Activated naive CD4-positive, alpha-beta T cell treated with anti-CD3 and anti-CD28 coated beads, Interleukin-2, amount 10 ng/mL, durations not matched to agents 7 days and 5 days (primary cell): ENCODE data around the gene ADGRA3.

Experiments used
- CTCF ChIA-PET: fragments of 350-600 bp; sonication (Branson Sonifier 250); formaldehyde crosslinking; loops from one replicate; lab custom pipeline; 2021; ENCODE audit warnings: antibody characterized with exemption; lab: Charles Lee
- DNase-seq: peaks from one replicate; pipeline ENCODE4 v3.0.0-alpha.2; 2020
- H3K27ac Mint-ChIP-seq: one replicate; pipeline ENCODE4 v1.8.0; 2021; ENCODE audit warnings: mild to moderate bottlenecking, moderate library complexity, mixed read lengths
- H3K27me3 Mint-ChIP-seq: one replicate; pipeline ENCODE4 v1.8.0; 2021; ENCODE audit warnings: mild to moderate bottlenecking, mixed read lengths
- H3K36me3 Mint-ChIP-seq: one replicate; pipeline ENCODE4 v1.8.0; 2021; ENCODE audit warnings: mixed read lengths
- H3K4me1 Mint-ChIP-seq: one replicate; pipeline ENCODE4 v1.8.0; 2021; ENCODE audit warnings: mixed read lengths
- H3K4me3 Mint-ChIP-seq: one replicate; pipeline ENCODE4 v1.8.0; 2021; ENCODE audit warnings: mild to moderate bottlenecking, moderate library complexity, mixed read lengths
- H3K9me3 Mint-ChIP-seq: one replicate; pipeline ENCODE4 v1.8.0; 2021; ENCODE audit warnings: mixed read lengths

Gene ADGRA3

DNA sequence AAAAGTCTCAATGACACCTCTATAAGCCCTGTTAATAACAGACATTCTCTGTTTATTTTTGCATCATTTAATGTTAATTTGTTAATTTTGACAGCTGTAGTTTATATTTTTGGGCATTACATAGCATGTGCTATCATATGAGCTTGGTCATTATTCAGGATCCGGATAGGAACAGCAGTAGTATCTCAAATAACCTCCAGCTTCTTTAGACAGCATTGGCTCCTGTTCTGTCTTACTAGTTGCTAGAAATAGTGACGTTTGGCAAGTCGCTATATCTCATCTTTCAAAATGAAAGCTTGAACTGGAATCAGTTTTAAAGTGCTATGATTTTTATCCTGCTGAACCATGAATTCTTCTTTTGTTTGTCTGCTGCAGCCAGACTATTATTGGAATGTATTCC lies 9.0 kb upstream of the ADGRA3 start:
- Mint-ChIP-seq H3K4me3 (no peak overlapping the region), H3K36me3 (no peaks in the 10 kb centered on the region), H3K9me3 (no peaks in the 10 kb centered on the region), H3K27ac (no peak overlapping the region), H3K27me3 (no peaks in the 10 kb centered on the region), H3K4me1 (no peaks in the 10 kb centered on the region)
- no peak for DNase-seq
- CTCF ChIA-PET: no interaction called here

DNA sequence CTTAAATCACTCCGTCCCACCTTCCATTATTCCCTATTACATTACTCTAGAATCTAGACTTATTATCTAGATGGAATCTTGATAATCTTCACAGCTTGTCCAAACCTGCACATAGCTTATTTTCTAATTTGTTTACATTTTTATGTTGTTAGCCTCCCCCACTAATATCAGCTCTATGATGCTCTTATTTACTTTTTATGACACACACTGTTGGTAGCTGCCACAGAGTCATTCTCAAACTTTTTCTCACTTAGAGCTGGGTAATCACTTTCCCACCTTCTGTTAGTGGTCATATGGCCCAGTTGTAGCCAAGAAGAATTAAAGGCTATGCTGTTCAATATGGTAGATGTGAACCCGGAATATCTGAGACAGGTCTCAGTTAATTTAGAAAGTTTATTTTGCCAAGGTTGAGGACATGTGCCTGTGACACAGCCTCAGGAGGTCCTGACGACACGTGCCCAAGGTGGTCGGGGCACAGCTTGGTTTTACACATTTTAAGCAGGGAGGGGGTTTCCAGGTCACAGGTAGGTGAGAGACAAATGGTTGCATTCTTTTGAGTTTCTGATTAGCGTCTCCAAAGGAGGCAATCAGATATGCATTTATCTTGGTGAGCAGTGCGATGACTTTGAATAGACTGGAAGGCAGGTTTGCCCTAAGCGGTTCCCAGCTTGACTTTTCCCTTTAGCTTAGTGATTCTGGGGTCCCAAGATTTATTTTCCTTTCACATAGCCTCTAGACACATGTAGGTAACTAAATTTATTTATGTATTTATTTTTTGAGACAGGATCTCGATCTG lies 7.0 kb upstream of the ADGRA3 start:
- no peaks in the 10 kb centered on the region for H3K36me3 Mint-ChIP-seq
- no peak overlapping the region for H3K4me3 Mint-ChIP-seq
- no peak for DNase-seq
- CTCF ChIA-PET: no interaction called here
- H3K4me1 Mint-ChIP-seq: no peaks in the 10 kb centered on the region
- H3K27me3 Mint-ChIP-seq: no peaks in the 10 kb centered on the region
- no peak overlapping the region for H3K27ac Mint-ChIP-seq
- no peaks in the 10 kb centered on the region for H3K9me3 Mint-ChIP-seq

DNA sequence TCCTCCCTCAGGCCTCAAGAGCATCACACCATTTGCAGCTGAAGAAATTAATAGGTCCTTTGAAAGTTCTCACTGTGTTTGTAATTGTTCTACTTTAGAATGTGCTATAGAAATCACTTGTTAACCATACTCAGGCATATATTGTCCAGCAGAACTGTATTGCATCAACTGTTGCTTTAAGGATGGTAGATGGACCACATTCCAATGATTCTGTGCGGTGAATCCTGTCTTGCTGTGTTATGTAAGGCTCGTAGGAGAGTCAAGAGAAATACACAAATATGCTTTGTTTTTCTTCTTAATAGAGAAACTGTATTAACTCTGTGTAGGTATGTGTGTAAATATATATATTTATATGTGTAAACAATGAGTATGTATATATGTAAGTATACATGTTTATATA lies 6.3 kb upstream of the ADGRA3 start:
- no peak overlapping the region for H3K4me3 Mint-ChIP-seq
- H3K27me3 Mint-ChIP-seq: peaks cover under 1% of the 10 kb centered on the region
- CTCF ChIA-PET: no interaction called here
- H3K9me3 Mint-ChIP-seq: no peaks in the 10 kb centered on the region
- H3K4me1 Mint-ChIP-seq: no peaks in the 10 kb centered on the region
- H3K27ac Mint-ChIP-seq: no peak overlapping the region
- DNase-seq: no peak
- H3K36me3 Mint-ChIP-seq: no peaks in the 10 kb centered on the region

DNA sequence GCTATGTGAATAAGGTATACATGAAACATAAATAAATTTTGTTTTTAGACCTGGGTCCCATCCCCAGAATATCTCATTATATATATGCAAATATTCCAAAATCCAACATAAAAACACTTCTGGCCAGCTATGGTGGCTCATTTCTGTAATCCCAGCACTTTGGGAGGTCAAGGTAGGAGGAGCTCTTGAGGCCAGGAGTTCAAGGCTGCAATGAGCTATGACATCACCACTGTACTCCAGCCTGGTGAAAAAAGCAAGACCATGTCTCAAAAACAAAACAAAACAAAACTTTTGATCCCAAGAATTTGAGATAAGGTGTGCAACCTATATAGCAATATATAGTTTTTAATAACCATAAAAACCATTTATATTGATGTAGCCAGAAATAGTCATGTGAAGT lies 5.4 kb upstream of the ADGRA3 start:
- H3K9me3 Mint-ChIP-seq: no peaks in the 10 kb centered on the region
- no peak overlapping the region for H3K4me3 Mint-ChIP-seq
- no peaks in the 10 kb centered on the region for H3K36me3 Mint-ChIP-seq
- H3K27me3 Mint-ChIP-seq: peaks cover 8% of the 10 kb centered on the region
- DNase-seq: no peak
- CTCF ChIA-PET: no interaction called here
- no peak overlapping the region for H3K27ac Mint-ChIP-seq
- peaks cover 2% of the 10 kb centered on the region for H3K4me1 Mint-ChIP-seq

DNA sequence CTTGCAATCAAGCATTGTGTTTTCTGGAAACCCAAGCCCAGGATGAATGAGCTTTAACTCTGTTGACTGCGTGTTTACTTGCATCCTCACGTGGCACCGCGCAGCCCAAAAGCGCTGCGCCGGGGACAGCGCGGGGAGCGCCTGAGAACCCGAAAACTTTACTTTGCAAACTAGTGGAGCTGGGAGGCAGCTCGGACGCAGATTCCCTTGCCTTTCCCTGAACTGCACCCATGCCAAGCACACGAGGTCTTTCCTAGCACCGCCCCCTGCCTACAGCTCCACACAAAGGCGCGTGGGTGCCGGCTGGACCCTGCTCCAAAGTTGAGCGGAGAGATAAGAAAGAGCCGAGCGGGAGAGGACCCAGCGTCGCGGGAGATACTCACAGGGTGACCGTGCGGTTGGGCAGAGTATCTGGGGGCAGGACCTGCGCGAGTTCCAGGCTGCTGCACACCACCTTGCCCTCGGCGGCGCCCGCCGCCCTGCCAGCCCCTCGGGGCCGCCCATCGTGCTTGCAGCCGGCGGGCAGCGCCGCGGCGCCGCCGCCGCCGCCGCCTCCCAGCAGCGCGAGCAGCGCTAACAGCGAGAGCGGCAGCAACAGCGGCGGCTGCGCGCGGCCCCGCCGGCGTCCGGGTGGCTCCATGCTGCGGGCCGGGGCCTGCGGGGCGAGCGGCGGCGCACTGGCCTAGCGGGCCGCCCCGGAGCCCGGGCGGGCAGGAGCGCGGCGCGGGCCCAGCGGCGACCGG lies 550 bp downstream of the ADGRA3 start:
- H3K9me3 Mint-ChIP-seq: no peaks in the 10 kb centered on the region
- peaks cover 16% of the 10 kb centered on the region for H3K4me1 Mint-ChIP-seq
- DNase-seq: peak; percentile 44
- peaks cover 15% of the 10 kb centered on the region for H3K27me3 Mint-ChIP-seq
- peak overlapping the region; percentile 34 for H3K27ac Mint-ChIP-seq
- H3K4me3 Mint-ChIP-seq: peak overlapping the region; percentile 96
- CTCF ChIA-PET: interaction anchor here (0.5 to 0.8 kb wide), 2 partner anchors 9 to 38 kb away, joined by 3 read pairs; no protein-coding TSS in a partner anchor
- H3K36me3 Mint-ChIP-seq: peaks cover 2% of the 10 kb centered on the region

DNA sequence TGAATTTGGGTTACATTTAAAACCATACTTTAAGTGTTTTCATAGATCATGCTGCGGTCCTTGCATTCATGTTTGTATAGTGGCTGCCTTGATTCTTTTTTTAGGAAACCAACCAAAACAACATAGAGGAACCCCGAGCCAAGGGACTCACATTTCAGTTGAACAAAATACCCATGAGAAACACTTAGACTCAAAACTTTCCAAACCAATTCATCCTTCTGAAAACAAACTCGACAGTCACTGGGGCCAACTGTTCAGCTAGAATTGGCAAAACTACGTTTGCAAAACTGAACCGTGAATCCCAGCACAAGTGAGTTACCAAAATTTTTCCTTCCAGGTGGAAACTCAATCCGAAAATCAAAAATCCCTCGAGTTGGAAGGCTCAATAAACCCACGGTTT lies 1.4 kb downstream of the ADGRA3 start:
- H3K9me3 Mint-ChIP-seq: no peaks in the 10 kb centered on the region
- CTCF ChIA-PET: interaction anchor here (0.8 kb wide), 1 partner anchor 8 kb away, joined by 3 read pairs; no protein-coding TSS in a partner anchor
- H3K27me3 Mint-ChIP-seq: peaks cover 15% of the 10 kb centered on the region
- H3K4me1 Mint-ChIP-seq: peaks cover 16% of the 10 kb centered on the region
- no peak for DNase-seq
- H3K27ac Mint-ChIP-seq: no peak overlapping the region
- H3K4me3 Mint-ChIP-seq: peak overlapping the region; percentile 96
- peaks cover 2% of the 10 kb centered on the region for H3K36me3 Mint-ChIP-seq

DNA sequence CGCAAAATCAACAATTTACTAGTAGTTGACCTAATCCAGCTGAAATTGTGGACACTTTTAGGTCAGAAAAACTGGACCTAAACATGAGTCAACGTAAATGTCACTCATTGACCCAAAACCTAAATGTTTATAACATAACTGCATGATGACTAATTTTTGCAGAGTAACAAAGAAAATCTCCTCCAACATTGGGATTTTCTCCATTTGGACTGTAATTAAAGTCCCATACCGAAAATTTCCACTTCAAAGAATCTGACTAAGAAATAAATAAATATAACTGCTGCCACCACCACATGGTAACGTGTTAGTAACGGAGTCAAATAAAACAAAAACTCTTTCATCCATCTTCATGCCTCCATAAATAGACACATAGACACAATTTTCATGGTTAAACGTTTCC lies 1.9 kb downstream of the ADGRA3 start:
- Mint-ChIP-seq H3K27me3 (peaks cover 15% of the 10 kb centered on the region), H3K4me3 (no peak overlapping the region), H3K36me3 (peaks cover 2% of the 10 kb centered on the region), H3K4me1 (peaks cover 16% of the 10 kb centered on the region), H3K9me3 (no peaks in the 10 kb centered on the region), H3K27ac (no peak overlapping the region)
- no peak for DNase-seq
- CTCF ChIA-PET: no interaction called here

DNA sequence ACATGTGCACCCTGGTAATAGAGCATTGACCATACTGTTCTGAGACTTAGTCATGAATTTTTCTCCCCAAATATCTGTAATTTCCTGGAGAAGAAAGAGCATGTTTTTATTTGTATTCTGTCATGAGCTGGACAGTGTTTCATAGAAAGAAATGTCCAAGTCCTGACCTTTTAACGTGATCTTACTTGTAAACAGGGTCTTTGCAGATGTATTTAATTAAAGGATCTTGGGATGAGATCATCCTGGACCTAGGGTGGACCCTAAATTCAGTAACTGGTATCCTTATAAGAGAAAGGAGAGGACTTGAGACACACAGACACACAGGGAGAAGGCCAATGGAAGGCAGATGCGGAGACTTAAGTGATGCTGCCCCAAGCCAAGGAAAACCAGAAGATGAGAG lies 3.6 kb downstream of the ADGRA3 start:
- Mint-ChIP-seq H3K27ac (no peak overlapping the region), H3K36me3 (peaks cover 2% of the 10 kb centered on the region), H3K27me3 (peaks cover 15% of the 10 kb centered on the region), H3K4me1 (peaks cover 16% of the 10 kb centered on the region), H3K4me3 (no peak overlapping the region), H3K9me3 (no peaks in the 10 kb centered on the region)
- CTCF ChIA-PET: no interaction called here
- DNase-seq: no peak

DNA sequence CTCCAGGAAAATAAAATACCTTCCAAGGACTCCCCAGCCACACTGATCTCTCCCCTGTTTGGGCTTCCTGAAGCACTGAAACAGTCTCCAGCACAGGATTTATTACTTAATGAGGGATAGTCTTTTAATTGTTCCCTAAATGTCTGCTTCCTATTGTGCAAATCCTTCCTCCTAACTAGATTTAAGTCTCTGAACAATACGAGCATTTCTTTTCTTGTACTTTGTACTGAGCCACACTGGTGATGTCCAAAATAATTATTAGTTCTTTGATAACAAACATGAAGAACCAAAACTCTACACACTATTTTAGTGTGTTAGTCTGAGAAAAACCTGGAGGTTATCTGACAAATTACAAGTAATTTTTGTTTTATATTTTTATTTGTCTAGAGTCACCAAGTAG lies 5.1 kb downstream of the ADGRA3 start:
- peaks cover 17% of the 10 kb centered on the region for H3K4me1 Mint-ChIP-seq
- peaks cover 4% of the 10 kb centered on the region for H3K27me3 Mint-ChIP-seq
- H3K27ac Mint-ChIP-seq: no peak overlapping the region
- peaks cover 2% of the 10 kb centered on the region for H3K36me3 Mint-ChIP-seq
- no peak for DNase-seq
- CTCF ChIA-PET: no interaction called here
- H3K9me3 Mint-ChIP-seq: no peaks in the 10 kb centered on the region
- H3K4me3 Mint-ChIP-seq: no peak overlapping the region

DNA sequence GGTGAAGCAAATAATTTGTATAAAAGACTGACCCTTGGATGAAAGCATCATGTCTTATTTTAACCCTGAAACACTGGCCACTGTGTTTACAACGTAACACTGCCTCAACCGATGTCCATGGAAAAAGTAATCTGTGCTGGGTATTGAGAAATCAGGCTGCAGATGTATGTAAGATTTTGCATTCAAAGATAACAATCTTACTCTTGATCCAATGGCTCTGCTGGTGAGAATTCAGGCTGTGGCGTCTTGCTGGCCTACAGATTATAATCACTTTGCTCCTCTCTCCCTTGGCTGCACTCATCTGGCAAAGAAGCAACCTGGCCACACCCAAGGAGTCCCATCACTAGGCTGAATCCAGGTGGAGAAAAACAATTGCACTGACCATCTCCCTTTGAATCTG lies 7.5 kb downstream of the ADGRA3 start:
- DNase-seq: no peak
- CTCF ChIA-PET: no interaction called here
- Mint-ChIP-seq H3K27me3 (no peaks in the 10 kb centered on the region), H3K27ac (no peak overlapping the region), H3K9me3 (no peaks in the 10 kb centered on the region), H3K4me3 (no peak overlapping the region), H3K36me3 (no peaks in the 10 kb centered on the region), H3K4me1 (peaks cover 5% of the 10 kb centered on the region)

DNA sequence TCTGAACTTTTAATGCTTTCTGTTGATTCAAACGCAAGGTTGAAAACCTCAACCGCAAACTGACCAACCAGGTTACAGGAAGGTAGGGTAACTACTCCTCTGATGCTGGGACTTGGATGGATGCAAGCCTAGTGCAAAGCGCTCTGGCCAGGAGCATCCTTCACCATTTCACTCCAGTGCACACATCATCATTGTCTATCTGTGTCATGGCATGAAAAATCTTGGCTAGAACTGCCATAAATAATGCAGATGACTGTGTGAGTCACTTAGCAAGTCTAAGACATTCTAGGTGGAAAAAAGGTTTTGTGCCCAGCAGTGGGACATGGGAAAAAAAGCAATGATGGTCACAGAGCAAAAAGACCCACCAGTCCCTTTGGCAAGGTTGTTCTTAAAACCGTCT lies 10.9 kb downstream of the ADGRA3 start:
- no peaks in the 10 kb centered on the region for H3K9me3 Mint-ChIP-seq
- H3K4me3 Mint-ChIP-seq: no peak overlapping the region
- CTCF ChIA-PET: interaction anchor here (0.9 kb wide), 1 partner anchor 41 kb away, joined by 3 read pairs; no protein-coding TSS in a partner anchor
- H3K27ac Mint-ChIP-seq: no peak overlapping the region
- no peak for DNase-seq
- H3K4me1 Mint-ChIP-seq: peaks cover 5% of the 10 kb centered on the region
- H3K36me3 Mint-ChIP-seq: peaks cover 2% of the 10 kb centered on the region
- H3K27me3 Mint-ChIP-seq: no peaks in the 10 kb centered on the region

DNA sequence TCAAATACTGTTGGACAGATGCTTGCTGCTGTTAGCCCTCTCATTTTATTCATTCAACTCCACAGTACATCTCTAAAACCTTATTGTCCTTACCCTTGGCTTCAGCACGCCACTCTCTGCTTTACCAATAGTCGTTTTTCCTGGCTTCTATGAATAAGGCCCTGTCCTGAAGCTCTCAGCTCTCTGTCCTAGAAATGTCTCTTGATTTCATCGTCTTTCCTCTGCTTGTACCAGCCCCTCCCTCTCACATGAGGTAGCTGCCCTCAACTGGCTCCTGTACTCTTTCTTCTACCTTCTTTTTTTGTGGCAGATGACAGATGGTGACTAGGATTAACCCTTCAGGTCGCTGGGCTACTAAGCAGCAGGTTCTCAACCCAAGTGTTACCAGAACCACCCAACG lies 11.4 kb downstream of the ADGRA3 start:
- CTCF ChIA-PET: no interaction called here
- no peaks in the 10 kb centered on the region for H3K27me3 Mint-ChIP-seq
- no peaks in the 10 kb centered on the region for H3K9me3 Mint-ChIP-seq
- peaks cover 2% of the 10 kb centered on the region for H3K36me3 Mint-ChIP-seq
- peaks cover 5% of the 10 kb centered on the region for H3K4me1 Mint-ChIP-seq
- H3K27ac Mint-ChIP-seq: no peak overlapping the region
- no peak overlapping the region for H3K4me3 Mint-ChIP-seq
- no peak for DNase-seq

DNA sequence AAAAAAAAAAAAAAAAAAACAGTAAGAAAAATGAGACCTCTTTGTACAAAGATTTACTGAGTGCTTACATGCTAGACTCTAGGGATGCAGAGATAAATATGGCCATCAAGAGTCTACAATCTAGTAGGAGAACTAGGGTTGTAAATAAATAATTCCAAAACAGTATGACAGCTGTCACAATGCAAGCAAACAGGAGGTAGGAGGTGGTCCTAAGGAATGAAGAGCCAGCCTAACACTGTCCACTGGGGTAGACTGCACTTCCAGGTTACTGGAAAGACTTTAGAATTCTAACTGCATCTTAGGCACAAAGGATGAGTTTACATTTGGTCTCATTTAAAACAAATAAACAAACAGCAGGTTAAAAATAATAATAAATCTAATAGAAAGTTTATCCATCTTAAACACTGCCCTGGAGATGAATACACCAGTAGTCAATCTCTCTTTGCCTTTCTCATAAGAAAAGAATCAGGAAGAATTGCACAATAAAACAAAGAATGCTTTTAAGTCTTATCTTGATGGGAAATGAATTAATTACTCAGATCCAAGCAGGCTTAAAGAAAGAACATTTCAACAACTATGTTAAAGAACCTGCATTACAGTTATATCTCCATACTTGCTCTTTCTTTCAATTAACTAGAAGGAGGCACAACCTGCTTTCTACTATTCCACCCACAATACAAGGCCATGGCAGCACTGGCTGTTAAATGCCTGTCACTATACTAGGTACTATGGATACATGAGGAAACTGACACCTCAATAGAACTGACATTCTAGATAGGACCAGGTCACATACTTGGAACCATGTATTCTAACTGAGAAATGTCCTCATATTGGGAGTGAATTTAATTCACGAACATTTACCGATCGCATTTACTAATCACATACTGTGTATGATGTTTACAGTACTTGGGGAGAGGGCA lies 12.7 kb downstream of the ADGRA3 start:
- Mint-ChIP-seq H3K4me3 (no peak overlapping the region), H3K27me3 (no peaks in the 10 kb centered on the region), H3K27ac (no peak overlapping the region), H3K9me3 (no peaks in the 10 kb centered on the region), H3K4me1 (peaks cover 5% of the 10 kb centered on the region), H3K36me3 (peaks cover 2% of the 10 kb centered on the region)
- DNase-seq: no peak
- CTCF ChIA-PET: no interaction called here

DNA sequence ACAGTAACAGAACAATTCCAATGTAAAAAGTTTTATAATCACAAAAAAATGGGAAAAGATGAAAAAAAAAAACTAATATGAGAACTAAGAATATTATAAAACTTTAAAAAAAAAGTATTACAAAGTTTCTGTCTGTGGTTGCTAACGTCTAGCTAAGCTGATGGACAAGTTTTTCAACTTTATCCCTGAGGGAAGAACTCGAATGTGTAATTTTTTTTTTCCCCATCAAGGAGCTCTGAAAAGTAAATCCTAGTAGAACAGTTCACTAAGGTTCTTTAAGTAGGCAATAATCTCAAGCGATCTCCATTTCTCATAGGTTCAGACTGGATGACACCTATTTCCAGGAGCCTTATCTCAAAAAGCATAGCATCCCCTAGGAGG lies 14.2 kb downstream of the ADGRA3 start:
- H3K27ac Mint-ChIP-seq: no peak overlapping the region
- H3K36me3 Mint-ChIP-seq: peaks cover 2% of the 10 kb centered on the region
- H3K4me3 Mint-ChIP-seq: no peak overlapping the region
- DNase-seq: no peak
- no peaks in the 10 kb centered on the region for H3K27me3 Mint-ChIP-seq
- H3K4me1 Mint-ChIP-seq: peaks cover 5% of the 10 kb centered on the region
- no peaks in the 10 kb centered on the region for H3K9me3 Mint-ChIP-seq
- CTCF ChIA-PET: interaction anchor here (0.5 to 1.1 kb wide), 2 partner anchors 106 to 112 kb away, joined by 3 to 4 read pairs; no protein-coding TSS in a partner anchor
